ENCODE measurements around the gene ZC3H7A. TPM values are rescaled to one million over a fixed set of nuclear protein-coding genes. Genes with fewer than 3 reads are reported as not detected.

The ZC3H7A gene
- total RNA-seq, 1 experiment from 2014 or later: 45.9 TPM

DNA sequence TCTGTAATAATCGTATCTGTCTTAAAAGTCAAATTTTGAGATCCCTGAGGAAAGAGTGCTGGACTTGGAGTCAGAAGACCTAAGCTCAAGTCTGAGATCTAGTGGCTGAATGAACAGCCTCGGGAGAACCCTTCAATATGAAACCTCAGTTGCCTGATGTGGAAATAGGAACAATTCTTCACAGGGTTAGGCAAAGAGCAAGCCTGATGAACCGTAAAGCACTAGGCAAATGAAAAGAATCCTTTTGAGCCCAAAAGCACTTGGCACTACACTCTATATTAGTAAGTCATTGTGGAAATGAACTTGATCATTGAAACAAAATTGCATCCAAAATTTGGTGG lies 74.6 kb downstream of the ZC3H7A start:
- no peaks in the 10 kb centered on the region for H3K9me3 Mint-ChIP-seq
- ChIA-PET POLR2A (no interaction called here), CTCF (interaction anchor here (0.9 to 1.9 kb wide), 3 partner anchors 8 to 335 kb away, joined by 3 to 7 read pairs (median 3); partner anchors contain the start of gene TXNDC11)
- peaks cover 9% of the 10 kb centered on the region for H3K4me1 Mint-ChIP-seq
- H3K27ac Mint-ChIP-seq: 0 out of 2 replicates have a peak overlapping the region, but pooled peaks have one; percentile 15
- H3K4me3 Mint-ChIP-seq: no peak overlapping the region
- TF ChIP-seq NFE2L1 (CRISPR knock-in tag; IDR thresholded peaks at IDR 0.05) (no peak), SMAD3 (CRISPR knock-in tag; IDR thresholded peaks at IDR 0.05; ENCODE audit: borderline replicate concordance) (no peak)
- TF ChIP-seq, protein P1, sequence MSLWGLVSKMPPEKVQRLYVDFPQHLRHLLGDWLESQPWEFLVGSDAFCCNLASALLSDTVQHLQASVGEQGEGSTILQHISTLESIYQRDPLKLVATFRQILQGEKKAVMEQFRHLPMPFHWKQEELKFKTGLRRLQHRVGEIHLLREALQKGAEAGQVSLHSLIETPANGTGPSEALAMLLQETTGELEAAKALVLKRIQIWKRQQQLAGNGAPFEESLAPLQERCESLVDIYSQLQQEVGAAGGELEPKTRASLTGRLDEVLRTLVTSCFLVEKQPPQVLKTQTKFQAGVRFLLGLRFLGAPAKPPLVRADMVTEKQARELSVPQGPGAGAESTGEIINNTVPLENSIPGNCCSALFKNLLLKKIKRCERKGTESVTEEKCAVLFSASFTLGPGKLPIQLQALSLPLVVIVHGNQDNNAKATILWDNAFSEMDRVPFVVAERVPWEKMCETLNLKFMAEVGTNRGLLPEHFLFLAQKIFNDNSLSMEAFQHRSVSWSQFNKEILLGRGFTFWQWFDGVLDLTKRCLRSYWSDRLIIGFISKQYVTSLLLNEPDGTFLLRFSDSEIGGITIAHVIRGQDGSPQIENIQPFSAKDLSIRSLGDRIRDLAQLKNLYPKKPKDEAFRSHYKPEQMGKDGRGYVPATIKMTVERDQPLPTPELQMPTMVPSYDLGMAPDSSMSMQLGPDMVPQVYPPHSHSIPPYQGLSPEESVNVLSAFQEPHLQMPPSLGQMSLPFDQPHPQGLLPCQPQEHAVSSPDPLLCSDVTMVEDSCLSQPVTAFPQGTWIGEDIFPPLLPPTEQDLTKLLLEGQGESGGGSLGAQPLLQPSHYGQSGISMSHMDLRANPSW (CRISPR knock-in tag; conservative IDR thresholded peaks at IDR 0.05; ENCODE audit: low read depth): no peak
- TF ChIP-seq, protein P2, sequence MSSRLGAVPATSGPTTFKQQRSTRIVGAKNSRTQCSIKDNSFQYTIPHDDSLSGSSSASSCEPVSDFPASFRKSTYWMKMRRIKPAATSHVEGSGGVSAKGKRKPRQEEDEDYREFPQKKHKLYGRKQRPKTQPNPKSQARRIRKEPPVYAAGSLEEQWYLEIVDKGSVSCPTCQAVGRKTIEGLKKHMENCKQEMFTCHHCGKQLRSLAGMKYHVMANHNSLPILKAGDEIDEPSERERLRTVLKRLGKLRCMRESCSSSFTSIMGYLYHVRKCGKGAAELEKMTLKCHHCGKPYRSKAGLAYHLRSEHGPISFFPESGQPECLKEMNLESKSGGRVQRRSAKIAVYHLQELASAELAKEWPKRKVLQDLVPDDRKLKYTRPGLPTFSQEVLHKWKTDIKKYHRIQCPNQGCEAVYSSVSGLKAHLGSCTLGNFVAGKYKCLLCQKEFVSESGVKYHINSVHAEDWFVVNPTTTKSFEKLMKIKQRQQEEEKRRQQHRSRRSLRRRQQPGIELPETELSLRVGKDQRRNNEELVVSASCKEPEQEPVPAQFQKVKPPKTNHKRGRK (CRISPR knock-in tag; IDR thresholded peaks at IDR 0.05; ENCODE audit: borderline replicate concordance): no peak
- DNase-seq (ENCODE audit: low spot score) (no peak), ATAC-seq (no peak)
- H3K27me3 Mint-ChIP-seq (ENCODE audit: low read depth): no peaks in the 10 kb centered on the region
- H3K36me3 Mint-ChIP-seq: peaks cover 22% of the 10 kb centered on the region

DNA sequence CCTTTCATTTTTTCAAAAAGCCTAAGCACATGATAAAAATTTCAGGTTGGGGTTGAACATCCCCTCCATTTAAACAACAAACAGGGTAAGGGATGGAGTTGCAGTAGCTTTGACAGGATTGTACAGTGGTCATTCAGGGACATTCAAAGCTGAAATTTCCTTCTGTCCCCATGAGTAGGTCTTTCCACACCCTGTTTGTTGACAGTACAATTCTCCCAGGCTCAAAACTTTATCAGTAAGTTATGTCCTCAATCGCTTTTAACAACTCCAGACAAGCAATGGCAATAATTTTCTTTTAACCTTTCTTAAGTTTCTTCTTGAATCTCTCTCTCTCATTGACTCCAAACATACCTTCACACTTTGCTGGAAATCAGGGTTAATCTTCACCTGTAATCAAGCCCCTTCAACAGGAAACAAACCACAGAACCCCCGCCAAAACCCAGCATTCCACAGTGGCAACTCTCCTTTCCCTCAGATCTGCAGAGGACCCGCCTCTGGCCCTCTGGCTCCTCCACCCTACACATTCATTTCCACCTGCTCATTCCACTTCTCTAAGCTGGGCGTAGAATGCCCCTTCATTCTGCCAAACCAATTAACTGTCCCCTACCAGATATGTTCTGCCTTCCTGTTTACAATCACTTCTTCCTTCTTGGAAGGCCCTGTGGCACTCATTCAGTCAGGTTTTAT lies 75.1 kb downstream of the ZC3H7A start:
- no peak overlapping the region for H3K4me3 Mint-ChIP-seq
- H3K9me3 Mint-ChIP-seq: no peaks in the 10 kb centered on the region
- peaks cover 22% of the 10 kb centered on the region for H3K36me3 Mint-ChIP-seq
- ATAC-seq (no peak), DNase-seq (ENCODE audit: low spot score) (no peak)
- H3K27ac Mint-ChIP-seq: 0 out of 2 replicates have a peak overlapping the region, but pooled peaks have one; percentile 15
- ChIA-PET CTCF (interaction anchor here (1.4 to 1.9 kb wide), 2 partner anchors 8 to 335 kb away, joined by 3 to 7 read pairs; no protein-coding TSS in a partner anchor), POLR2A (no interaction called here)
- H3K4me1 Mint-ChIP-seq: peaks cover 9% of the 10 kb centered on the region
- H3K27me3 Mint-ChIP-seq (ENCODE audit: low read depth): no peaks in the 10 kb centered on the region
- TF ChIP-seq NR3C1 (CRISPR knock-in tag; conservative IDR thresholded peaks at IDR 0.05; ENCODE audit: low read depth) (no peak), SP1 (CRISPR knock-in tag; conservative IDR thresholded peaks at IDR 0.05) (no peak), SOX15 (CRISPR knock-in tag; IDR thresholded peaks at IDR 0.05) (no peak), ATF1 (CRISPR knock-in tag; IDR thresholded peaks at IDR 0.05) (no peak), ZBTB21 (CRISPR knock-in tag; IDR thresholded peaks at IDR 0.05; ENCODE audit: borderline replicate concordance) (no peak), IRF2 (CRISPR knock-in tag; IDR thresholded peaks at IDR 0.05; ENCODE audit: borderline replicate concordance, low read depth) (no peak), ELF4 (CRISPR knock-in tag; IDR thresholded peaks at IDR 0.05; ENCODE audit: low read depth) (no peak), SMAD4 (CRISPR knock-in tag; IDR thresholded peaks at IDR 0.05) (no peak)
- TF ChIP-seq, protein P3, sequence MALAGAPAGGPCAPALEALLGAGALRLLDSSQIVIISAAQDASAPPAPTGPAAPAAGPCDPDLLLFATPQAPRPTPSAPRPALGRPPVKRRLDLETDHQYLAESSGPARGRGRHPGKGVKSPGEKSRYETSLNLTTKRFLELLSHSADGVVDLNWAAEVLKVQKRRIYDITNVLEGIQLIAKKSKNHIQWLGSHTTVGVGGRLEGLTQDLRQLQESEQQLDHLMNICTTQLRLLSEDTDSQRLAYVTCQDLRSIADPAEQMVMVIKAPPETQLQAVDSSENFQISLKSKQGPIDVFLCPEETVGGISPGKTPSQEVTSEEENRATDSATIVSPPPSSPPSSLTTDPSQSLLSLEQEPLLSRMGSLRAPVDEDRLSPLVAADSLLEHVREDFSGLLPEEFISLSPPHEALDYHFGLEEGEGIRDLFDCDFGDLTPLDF (CRISPR knock-in tag; IDR thresholded peaks at IDR 0.05): no peak
- TF ChIP-seq, protein P4, sequence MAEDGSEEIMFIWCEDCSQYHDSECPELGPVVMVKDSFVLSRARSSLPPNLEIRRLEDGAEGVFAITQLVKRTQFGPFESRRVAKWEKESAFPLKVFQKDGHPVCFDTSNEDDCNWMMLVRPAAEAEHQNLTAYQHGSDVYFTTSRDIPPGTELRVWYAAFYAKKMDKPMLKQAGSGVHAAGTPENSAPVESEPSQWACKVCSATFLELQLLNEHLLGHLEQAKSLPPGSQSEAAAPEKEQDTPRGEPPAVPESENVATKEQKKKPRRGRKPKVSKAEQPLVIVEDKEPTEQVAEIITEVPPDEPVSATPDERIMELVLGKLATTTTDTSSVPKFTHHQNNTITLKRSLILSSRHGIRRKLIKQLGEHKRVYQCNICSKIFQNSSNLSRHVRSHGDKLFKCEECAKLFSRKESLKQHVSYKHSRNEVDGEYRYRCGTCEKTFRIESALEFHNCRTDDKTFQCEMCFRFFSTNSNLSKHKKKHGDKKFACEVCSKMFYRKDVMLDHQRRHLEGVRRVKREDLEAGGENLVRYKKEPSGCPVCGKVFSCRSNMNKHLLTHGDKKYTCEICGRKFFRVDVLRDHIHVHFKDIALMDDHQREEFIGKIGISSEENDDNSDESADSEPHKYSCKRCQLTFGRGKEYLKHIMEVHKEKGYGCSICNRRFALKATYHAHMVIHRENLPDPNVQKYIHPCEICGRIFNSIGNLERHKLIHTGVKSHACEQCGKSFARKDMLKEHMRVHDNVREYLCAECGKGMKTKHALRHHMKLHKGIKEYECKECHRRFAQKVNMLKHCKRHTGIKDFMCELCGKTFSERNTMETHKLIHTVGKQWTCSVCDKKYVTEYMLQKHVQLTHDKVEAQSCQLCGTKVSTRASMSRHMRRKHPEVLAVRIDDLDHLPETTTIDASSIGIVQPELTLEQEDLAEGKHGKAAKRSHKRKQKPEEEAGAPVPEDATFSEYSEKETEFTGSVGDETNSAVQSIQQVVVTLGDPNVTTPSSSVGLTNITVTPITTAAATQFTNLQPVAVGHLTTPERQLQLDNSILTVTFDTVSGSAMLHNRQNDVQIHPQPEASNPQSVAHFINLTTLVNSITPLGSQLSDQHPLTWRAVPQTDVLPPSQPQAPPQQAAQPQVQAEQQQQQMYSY (CRISPR knock-in tag; IDR thresholded peaks at IDR 0.05): no peak
- TF ChIP-seq, protein P5, sequence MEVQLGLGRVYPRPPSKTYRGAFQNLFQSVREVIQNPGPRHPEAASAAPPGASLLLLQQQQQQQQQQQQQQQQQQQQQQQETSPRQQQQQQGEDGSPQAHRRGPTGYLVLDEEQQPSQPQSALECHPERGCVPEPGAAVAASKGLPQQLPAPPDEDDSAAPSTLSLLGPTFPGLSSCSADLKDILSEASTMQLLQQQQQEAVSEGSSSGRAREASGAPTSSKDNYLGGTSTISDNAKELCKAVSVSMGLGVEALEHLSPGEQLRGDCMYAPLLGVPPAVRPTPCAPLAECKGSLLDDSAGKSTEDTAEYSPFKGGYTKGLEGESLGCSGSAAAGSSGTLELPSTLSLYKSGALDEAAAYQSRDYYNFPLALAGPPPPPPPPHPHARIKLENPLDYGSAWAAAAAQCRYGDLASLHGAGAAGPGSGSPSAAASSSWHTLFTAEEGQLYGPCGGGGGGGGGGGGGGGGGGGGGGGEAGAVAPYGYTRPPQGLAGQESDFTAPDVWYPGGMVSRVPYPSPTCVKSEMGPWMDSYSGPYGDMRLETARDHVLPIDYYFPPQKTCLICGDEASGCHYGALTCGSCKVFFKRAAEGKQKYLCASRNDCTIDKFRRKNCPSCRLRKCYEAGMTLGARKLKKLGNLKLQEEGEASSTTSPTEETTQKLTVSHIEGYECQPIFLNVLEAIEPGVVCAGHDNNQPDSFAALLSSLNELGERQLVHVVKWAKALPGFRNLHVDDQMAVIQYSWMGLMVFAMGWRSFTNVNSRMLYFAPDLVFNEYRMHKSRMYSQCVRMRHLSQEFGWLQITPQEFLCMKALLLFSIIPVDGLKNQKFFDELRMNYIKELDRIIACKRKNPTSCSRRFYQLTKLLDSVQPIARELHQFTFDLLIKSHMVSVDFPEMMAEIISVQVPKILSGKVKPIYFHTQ (CRISPR knock-in tag; IDR thresholded peaks at IDR 0.05): no peak
- TF ChIP-seq, protein P6, sequence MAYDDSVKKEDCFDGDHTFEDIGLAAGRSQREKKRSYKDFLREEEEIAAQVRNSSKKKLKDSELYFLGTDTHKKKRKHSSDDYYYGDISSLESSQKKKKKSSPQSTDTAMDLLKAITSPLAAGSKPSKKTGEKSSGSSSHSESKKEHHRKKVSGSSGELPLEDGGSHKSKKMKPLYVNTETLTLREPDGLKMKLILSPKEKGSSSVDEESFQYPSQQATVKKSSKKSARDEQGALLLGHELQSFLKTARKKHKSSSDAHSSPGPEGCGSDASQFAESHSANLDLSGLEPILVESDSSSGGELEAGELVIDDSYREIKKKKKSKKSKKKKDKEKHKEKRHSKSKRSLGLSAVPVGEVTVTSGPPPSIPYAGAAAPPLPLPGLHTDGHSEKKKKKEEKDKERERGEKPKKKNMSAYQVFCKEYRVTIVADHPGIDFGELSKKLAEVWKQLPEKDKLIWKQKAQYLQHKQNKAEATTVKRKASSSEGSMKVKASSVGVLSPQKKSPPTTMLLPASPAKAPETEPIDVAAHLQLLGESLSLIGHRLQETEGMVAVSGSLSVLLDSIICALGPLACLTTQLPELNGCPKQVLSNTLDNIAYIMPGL (CRISPR knock-in tag; IDR thresholded peaks at IDR 0.05): no peak
